KMS-11 (cell line): Measurements from ENCODE around the gene SND1.

Experiments
- H2AFZ ChIP-seq: fragments of 200-600 bp; sonication (generic); 2 replicates; pipeline ENCODE4 v1.6.1; 2016; ENCODE audit warnings: antibody characterized with exemption, mixed run types, low read depth
- H3K27ac ChIP-seq: fragments of 200-600 bp; sonication (generic); 2 replicates; pipeline ENCODE4 v1.6.1; 2016; ENCODE audit warnings: mild to moderate bottlenecking, mixed run types
- H3K27me3 ChIP-seq: fragments of 200-600 bp; sonication (generic); 2 replicates; pipeline ENCODE4 v1.6.1; 2017; ENCODE audit warnings: mild to moderate bottlenecking, low read depth, mixed run types, moderate library complexity; ENCODE audit not compliant: insufficient read depth
- H3K36me3 ChIP-seq: fragments of 200-600 bp; sonication (generic); 2 replicates; pipeline ENCODE4 v1.6.1; 2017; ENCODE audit warnings: mild to moderate bottlenecking, mixed run types; ENCODE audit not compliant: insufficient read depth
- H3K4me1 ChIP-seq: fragments of 200-600 bp; sonication (generic); 2 replicates; pipeline ENCODE4 v1.6.1; 2016; ENCODE audit warnings: mild to moderate bottlenecking, low read depth, mixed run types; ENCODE audit not compliant: poor library complexity, severe bottlenecking
- H3K4me2 ChIP-seq: fragments of 200-600 bp; sonication (generic); 2 replicates; pipeline ENCODE4 v1.7.0; 2016; ENCODE audit warnings: mild to moderate bottlenecking, mixed run types
- H3K4me3 ChIP-seq: fragments of 200-600 bp; sonication (generic); IDR thresholded peaks from 2 replicates; pipeline ENCODE4 v1.6.1; 2017; ENCODE audit warnings: low read depth, low read length, mixed read lengths; ENCODE audit not compliant: insufficient read depth
- H3K79me2 ChIP-seq: fragments of 200-600 bp; sonication (generic); 2 replicates; pipeline ENCODE4 v1.6.1; 2016; ENCODE audit warnings: low read depth, mixed run types; ENCODE audit not compliant: insufficient read depth
- H3K9ac ChIP-seq: fragments of 200-600 bp; sonication (generic); 2 replicates; pipeline ENCODE4 v1.6.1; 2016; ENCODE audit warnings: mild to moderate bottlenecking, mixed run types
- H4K20me1 ChIP-seq: fragments of 200-600 bp; sonication (generic); 2 replicates; pipeline ENCODE4 v1.6.1; 2016; ENCODE audit warnings: mild to moderate bottlenecking, mixed run types; ENCODE audit not compliant: insufficient read depth
- TF ChIP-seq, protein P1 (sequence below): fragments of 200-600 bp; sonication (generic); conservative IDR thresholded peaks from 2 replicates; pipeline ENCODE4 v1.6.1; 2017; ENCODE audit warnings: low read depth, mild to moderate bottlenecking, antibody characterized with exemption, low read length, moderate library complexity, mixed read lengths

The SND1 gene

GRCh38 chr7:128121711-128122530, 469.9 kb downstream of the SND1 start:
- no peak overlapping the region for H3K27ac ChIP-seq
- H3K9ac ChIP-seq: no peak overlapping the region
- no peaks in the 10 kb centered on the region for H3K79me2 ChIP-seq
- no peak overlapping the region for H3K4me2 ChIP-seq
- H2AFZ ChIP-seq: no peak overlapping the region
- no peaks in the 10 kb centered on the region for H4K20me1 ChIP-seq
- TF ChIP-seq, protein P1, sequence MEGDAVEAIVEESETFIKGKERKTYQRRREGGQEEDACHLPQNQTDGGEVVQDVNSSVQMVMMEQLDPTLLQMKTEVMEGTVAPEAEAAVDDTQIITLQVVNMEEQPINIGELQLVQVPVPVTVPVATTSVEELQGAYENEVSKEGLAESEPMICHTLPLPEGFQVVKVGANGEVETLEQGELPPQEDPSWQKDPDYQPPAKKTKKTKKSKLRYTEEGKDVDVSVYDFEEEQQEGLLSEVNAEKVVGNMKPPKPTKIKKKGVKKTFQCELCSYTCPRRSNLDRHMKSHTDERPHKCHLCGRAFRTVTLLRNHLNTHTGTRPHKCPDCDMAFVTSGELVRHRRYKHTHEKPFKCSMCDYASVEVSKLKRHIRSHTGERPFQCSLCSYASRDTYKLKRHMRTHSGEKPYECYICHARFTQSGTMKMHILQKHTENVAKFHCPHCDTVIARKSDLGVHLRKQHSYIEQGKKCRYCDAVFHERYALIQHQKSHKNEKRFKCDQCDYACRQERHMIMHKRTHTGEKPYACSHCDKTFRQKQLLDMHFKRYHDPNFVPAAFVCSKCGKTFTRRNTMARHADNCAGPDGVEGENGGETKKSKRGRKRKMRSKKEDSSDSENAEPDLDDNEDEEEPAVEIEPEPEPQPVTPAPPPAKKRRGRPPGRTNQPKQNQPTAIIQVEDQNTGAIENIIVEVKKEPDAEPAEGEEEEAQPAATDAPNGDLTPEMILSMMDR: no peak
- no peak overlapping the region for H3K4me3 ChIP-seq
- H3K4me1 ChIP-seq: no peaks in the 10 kb centered on the region
- no peaks in the 10 kb centered on the region for H3K27me3 ChIP-seq
- H3K36me3 ChIP-seq: no peaks in the 10 kb centered on the region

GRCh38 chr7:128122576-128123290, 470.7 kb downstream of the SND1 start:
- Histone ChIP-seq H3K4me2 (no peak overlapping the region), H3K4me3 (no peak overlapping the region), H3K4me1 (no peaks in the 10 kb centered on the region), H2AFZ (no peak overlapping the region), H3K9ac (no peak overlapping the region), H3K27ac (no peak overlapping the region), H4K20me1 (no peaks in the 10 kb centered on the region), H3K27me3 (no peaks in the 10 kb centered on the region), H3K36me3 (no peaks in the 10 kb centered on the region), H3K79me2 (no peaks in the 10 kb centered on the region)
- TF ChIP-seq, protein P1: no peak

DNA sequence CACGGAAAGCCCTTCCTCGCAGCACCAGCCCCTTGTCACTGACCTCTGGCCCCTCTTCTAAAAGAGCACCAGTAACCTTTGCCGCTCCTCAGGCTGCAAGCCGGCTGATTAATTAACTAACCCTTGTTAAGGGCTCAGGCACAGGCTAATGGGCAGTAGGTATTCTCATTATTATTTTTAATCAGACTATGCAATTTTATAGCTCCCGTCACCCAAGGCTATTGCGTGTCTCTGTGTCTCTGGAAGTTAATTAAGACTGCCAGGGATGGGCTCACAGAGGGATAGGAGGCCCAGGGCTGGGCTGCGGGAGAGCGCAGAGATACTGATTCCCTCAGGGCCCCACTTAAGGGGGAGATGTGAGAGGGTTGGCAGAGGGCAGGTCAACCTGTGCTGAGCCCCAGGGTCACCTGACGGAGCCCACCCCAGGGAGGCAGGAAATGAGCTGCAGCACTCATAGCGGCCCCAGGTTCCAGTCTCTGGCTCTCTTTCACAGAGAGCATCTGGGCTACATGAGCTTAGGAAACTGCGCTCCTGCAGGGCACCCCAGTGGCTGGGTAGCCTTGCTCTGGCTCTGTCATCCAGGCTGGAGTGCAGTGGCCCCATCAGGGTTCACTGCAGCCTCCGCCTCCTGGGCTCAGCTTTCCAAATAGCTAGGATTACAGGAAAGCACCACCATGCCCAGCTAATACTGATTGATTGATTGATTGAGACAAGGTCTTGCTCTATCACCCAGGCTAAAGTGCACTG, 471.5 kb downstream of the SND1 start:
- H3K27ac ChIP-seq: no peak overlapping the region
- H2AFZ ChIP-seq: no peak overlapping the region
- no peak overlapping the region for H3K9ac ChIP-seq
- no peaks in the 10 kb centered on the region for H3K4me1 ChIP-seq
- no peaks in the 10 kb centered on the region for H4K20me1 ChIP-seq
- H3K79me2 ChIP-seq: no peaks in the 10 kb centered on the region
- H3K4me3 ChIP-seq: no peak overlapping the region
- no peak overlapping the region for H3K4me2 ChIP-seq
- H3K27me3 ChIP-seq: no peaks in the 10 kb centered on the region
- TF ChIP-seq, protein P1: no peak
- no peaks in the 10 kb centered on the region for H3K36me3 ChIP-seq

DNA sequence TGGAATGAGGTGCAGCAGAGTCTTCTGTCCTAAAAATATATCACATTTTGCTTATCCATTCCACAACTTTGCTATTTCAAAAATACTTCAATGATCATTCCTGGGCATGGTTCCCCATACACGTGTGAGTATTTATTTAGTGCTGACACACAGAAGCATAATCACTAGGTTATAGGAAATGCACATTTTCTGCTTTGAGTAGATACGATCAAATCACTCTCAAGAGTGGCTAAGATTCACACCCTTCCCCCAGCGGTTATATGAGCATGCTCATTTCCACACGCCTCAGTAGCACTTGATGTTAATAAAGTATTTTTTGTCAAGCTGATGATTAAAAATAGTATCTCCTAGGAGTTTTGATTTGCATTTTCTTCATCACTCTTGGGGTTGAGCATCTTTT, 472.8 kb downstream of the SND1 start:
- Histone ChIP-seq H3K79me2 (no peaks in the 10 kb centered on the region), H3K36me3 (no peaks in the 10 kb centered on the region), H4K20me1 (no peaks in the 10 kb centered on the region), H3K4me2 (no peak overlapping the region), H2AFZ (no peak overlapping the region), H3K4me1 (no peaks in the 10 kb centered on the region), H3K27me3 (no peaks in the 10 kb centered on the region), H3K9ac (no peak overlapping the region), H3K27ac (no peak overlapping the region), H3K4me3 (no peak overlapping the region)
- TF ChIP-seq, protein P1: no peak
